BE2C (cell line): ENCODE measurements around the gene TUSC2.
A peak's percentile ranks its signal among the peaks of the same experiment; 100 is the strongest.

Source experiments
- DNase-seq: peaks from one replicate; pipeline ENCODE4 v3.0.0-alpha.2; 2020
- H3K27me3 ChIP-seq: fragments of 250-450 bp; sonication (Bioruptor Pico); 2 replicates; pipeline ENCODE4 v1.5.1; 2020; ENCODE audit warnings: mild to moderate bottlenecking
- H3K36me3 ChIP-seq: fragments of 250-450 bp; sonication (Bioruptor Pico); 2 replicates; pipeline ENCODE4 v1.5.1; 2020; ENCODE audit warnings: mild to moderate bottlenecking
- H3K4me1 ChIP-seq: fragments of 250-450 bp; sonication (Bioruptor Pico); 2 replicates; pipeline ENCODE4 v1.5.1; 2020
- H3K4me3 ChIP-seq: 2 replicates; pipeline ENCODE4 v1.5.1; 2011; ENCODE audit warnings: low read depth, low read length
- H3K9me3 ChIP-seq: fragments of 250-450 bp; sonication (Bioruptor Pico); 2 replicates; pipeline ENCODE4 v1.5.1; 2020
- CTCF ChIP-seq: IDR thresholded peaks from 2 replicates; pipeline ENCODE4 v1.5.1; 2012; ENCODE audit warnings: mild to moderate bottlenecking, low read depth, low read length

Gene TUSC2

GRCh38 chr3:50350527-50351322 lies 22.7 kb upstream of the TUSC2 start, which contains the start of the genes CYB561D2 and NPRL2:
Gene CYB561D2 (plus strand): TSS chr3:50350862. CDS start chr3:50351434, 572 bp downstream.
Gene NPRL2 (minus strand): TSS chr3:50350775. CDS start chr3:50350652, 123 bp downstream.
- Histone ChIP-seq H3K9me3 (no peaks in the 10 kb centered on the region), H3K4me1 (peaks cover 3% of the 10 kb centered on the region; the same call in 1 of the 2 replicates), H3K27me3 (no peaks in the 10 kb centered on the region), H3K4me3 (peak within 1 kb of the TSS; percentile 77), H3K36me3 (peaks cover 23% of the 10 kb centered on the region)
- peak; percentile 94 for DNase-seq
- TF ChIP-seq CTCF, result no peak

GRCh38 chr3:50350213-50350526 lies 22.1 kb upstream of the TUSC2 start:
- Histone ChIP-seq H3K27me3 (no peaks in the 10 kb centered on the region), H3K4me3 (peak overlapping the region; percentile 77), H3K4me1 (peaks cover 3% of the 10 kb centered on the region; the same call in 1 of the 2 replicates), H3K36me3 (peaks cover 21% of the 10 kb centered on the region), H3K9me3 (no peaks in the 10 kb centered on the region)
- no peak for DNase-seq
- no peak for TF ChIP-seq CTCF

- DNase-seq, result peak; percentile 70
- Histone ChIP-seq H3K4me3 (no peak overlapping the region), H3K27me3 (no peaks in the 10 kb centered on the region), H3K36me3 (peaks cover 9% of the 10 kb centered on the region), H3K9me3 (no peaks in the 10 kb centered on the region), H3K4me1 (peaks cover 3% of the 10 kb centered on the region; the same call in 1 of the 2 replicates)
- peak; percentile 52 for TF ChIP-seq CTCF
Observed at GRCh38 chr3:50347187-50347813, 19.3 kb upstream of the TUSC2 start.

GRCh38 chr3:50345586-50346234 lies 17.7 kb upstream of the TUSC2 start, which contains the start of gene ZMYND10:
Gene ZMYND10 (minus strand): TSS chr3:50345732. CDS start chr3:50345579, 153 bp downstream.
- no peak for TF ChIP-seq CTCF
- Histone ChIP-seq H3K4me3 (peak within 1 kb of the TSS; percentile 48), H3K9me3 (no peaks in the 10 kb centered on the region), H3K36me3 (peaks cover 9% of the 10 kb centered on the region), H3K4me1 (no peaks in the 10 kb centered on the region), H3K27me3 (no peaks in the 10 kb centered on the region)
- DNase-seq, result peak; percentile 67

GRCh38 chr3:50345008-50345407 lies 17.0 kb upstream of the TUSC2 start:
- H3K27me3 ChIP-seq, result no peaks in the 10 kb centered on the region

More at GRCh38 chr3:50345008-50345407, 17.0 kb upstream of the TUSC2 start:
- Histone ChIP-seq H3K4me1 (no peaks in the 10 kb centered on the region), H3K9me3 (no peaks in the 10 kb centered on the region), H3K4me3 (peak overlapping the region; percentile 48; the same call in 1 of the 2 replicates), H3K36me3 (peaks cover 9% of the 10 kb centered on the region)
- no peak for DNase-seq
- no peak for TF ChIP-seq CTCF
